ENCODE results near the gene MKRN2OS. TPM values are rescaled to one million over a fixed set of nuclear protein-coding genes. Genes with fewer than 3 reads are reported as not detected.

The MKRN2OS gene
- total RNA-seq, 1 experiment from 2014 or later = not detected

DNA sequence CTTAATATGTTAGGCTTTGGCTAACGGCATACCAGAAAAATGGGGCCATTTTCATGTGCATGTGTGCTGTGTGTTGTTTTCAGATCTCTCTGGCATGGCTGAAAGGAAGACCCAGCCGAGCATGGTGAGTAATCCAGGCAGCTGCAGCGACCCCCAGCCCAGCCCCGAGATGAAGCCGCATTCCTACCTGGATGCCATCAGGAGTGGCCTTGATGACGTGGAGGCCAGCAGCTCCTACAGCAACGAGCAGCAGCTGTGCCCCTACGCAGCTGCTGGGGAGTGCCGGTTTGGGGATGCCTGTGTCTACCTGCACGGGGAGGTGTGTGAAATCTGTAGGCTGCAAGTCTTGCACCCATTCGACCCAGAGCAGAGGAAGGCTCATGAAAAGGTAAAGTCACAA lies 26.7 kb upstream of the MKRN2OS start (continued):
- TF ChIP-seq, protein P1, sequence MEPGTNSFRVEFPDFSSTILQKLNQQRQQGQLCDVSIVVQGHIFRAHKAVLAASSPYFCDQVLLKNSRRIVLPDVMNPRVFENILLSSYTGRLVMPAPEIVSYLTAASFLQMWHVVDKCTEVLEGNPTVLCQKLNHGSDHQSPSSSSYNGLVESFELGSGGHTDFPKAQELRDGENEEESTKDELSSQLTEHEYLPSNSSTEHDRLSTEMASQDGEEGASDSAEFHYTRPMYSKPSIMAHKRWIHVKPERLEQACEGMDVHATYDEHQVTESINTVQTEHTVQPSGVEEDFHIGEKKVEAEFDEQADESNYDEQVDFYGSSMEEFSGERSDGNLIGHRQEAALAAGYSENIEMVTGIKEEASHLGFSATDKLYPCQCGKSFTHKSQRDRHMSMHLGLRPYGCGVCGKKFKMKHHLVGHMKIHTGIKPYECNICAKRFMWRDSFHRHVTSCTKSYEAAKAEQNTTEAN (CRISPR knock-in tag; IDR thresholded peaks at IDR 0.05) = no peak
- TF ChIP-seq ZNF396 (CRISPR knock-in tag; IDR thresholded peaks at IDR 0.05; ENCODE audit: borderline replicate concordance) (no peak), ZNF317 (CRISPR knock-in tag; IDR thresholded peaks at IDR 0.05; ENCODE audit: borderline replicate concordance, low read depth) (no peak), HMGXB4 (CRISPR knock-in tag; IDR thresholded peaks at IDR 0.05) (no peak), GTF2I (CRISPR knock-in tag; conservative IDR thresholded peaks at IDR 0.05) (no peak)

DNA sequence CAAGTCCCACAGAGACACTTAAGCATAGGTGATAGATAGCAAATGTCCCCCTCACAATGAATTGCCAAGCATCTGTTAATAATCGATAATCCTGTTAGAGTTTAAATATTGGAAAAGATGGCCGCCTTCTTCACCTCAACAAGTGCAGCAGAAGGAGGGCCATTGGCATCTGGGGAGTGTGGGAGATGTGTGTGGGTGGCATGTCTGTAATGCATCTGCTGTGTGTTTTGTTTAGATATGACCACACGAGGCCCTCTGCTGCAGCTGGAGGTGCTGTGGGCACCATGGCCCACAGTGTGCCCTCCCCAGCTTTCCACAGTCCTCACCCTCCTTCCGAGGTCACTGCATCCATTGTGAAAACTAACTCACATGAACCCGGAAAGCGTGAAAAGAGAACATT lies 24.5 kb upstream of the MKRN2OS start:
- ATAC-seq (no peak), DNase-seq (ENCODE audit: low spot score) (no peak)
- Mint-ChIP-seq H3K4me1 (peaks cover under 1% of the 10 kb centered on the region; the same call in 1 of the 2 replicates), H3K27ac (no peak overlapping the region), H3K4me3 (no peak overlapping the region), H3K9me3 (no peaks in the 10 kb centered on the region), H3K36me3 (peaks cover 47% of the 10 kb centered on the region), H3K27me3 (ENCODE audit: low read depth) (no peaks in the 10 kb centered on the region)
- POLR2A ChIA-PET = no interaction called here
- CTCF ChIA-PET = no interaction called here
- TF ChIP-seq, protein P2, sequence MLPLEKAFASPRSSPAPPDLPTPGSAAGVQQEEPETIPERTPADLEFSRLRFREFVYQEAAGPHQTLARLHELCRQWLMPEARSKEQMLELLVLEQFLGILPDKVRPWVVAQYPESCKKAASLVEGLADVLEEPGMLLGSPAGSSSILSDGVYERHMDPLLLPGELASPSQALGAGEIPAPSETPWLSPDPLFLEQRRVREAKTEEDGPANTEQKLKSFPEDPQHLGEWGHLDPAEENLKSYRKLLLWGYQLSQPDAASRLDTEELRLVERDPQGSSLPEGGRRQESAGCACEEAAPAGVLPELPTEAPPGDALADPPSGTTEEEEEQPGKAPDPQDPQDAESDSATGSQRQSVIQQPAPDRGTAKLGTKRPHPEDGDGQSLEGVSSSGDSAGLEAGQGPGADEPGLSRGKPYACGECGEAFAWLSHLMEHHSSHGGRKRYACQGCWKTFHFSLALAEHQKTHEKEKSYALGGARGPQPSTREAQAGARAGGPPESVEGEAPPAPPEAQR (CRISPR knock-in tag; IDR thresholded peaks at IDR 0.05) = no peak
- TF ChIP-seq SMAD3 (CRISPR knock-in tag; IDR thresholded peaks at IDR 0.05; ENCODE audit: borderline replicate concordance) (no peak), AR (CRISPR knock-in tag; IDR thresholded peaks at IDR 0.05) (no peak), ZBTB21 (CRISPR knock-in tag; IDR thresholded peaks at IDR 0.05; ENCODE audit: borderline replicate concordance) (no peak), MYBL2 (CRISPR knock-in tag; IDR thresholded peaks at IDR 0.05) (no peak), CTCF (IDR thresholded peaks at IDR 0.05) (no peak), EMX1 (CRISPR knock-in tag; IDR thresholded peaks at IDR 0.05) (no peak), CREM (CRISPR knock-in tag; IDR thresholded peaks at IDR 0.05) (no peak), ZNF512 (CRISPR knock-in tag; IDR thresholded peaks at IDR 0.05; ENCODE audit: borderline replicate concordance) (no peak), GTF2I (CRISPR knock-in tag; conservative IDR thresholded peaks at IDR 0.05) (no peak), ESRRA (CRISPR knock-in tag; IDR thresholded peaks at IDR 0.05; ENCODE audit: borderline replicate concordance) (no peak), RORB (CRISPR knock-in tag; IDR thresholded peaks at IDR 0.05) (no peak), FOXP1 (CRISPR knock-in tag; IDR thresholded peaks at IDR 0.05; ENCODE audit: borderline replicate concordance) (no peak), ZNF232 (CRISPR knock-in tag; IDR thresholded peaks at IDR 0.05) (no peak), PRRX2 (CRISPR knock-in tag; IDR thresholded peaks at IDR 0.05) (no peak)
- TF ChIP-seq, protein P3, sequence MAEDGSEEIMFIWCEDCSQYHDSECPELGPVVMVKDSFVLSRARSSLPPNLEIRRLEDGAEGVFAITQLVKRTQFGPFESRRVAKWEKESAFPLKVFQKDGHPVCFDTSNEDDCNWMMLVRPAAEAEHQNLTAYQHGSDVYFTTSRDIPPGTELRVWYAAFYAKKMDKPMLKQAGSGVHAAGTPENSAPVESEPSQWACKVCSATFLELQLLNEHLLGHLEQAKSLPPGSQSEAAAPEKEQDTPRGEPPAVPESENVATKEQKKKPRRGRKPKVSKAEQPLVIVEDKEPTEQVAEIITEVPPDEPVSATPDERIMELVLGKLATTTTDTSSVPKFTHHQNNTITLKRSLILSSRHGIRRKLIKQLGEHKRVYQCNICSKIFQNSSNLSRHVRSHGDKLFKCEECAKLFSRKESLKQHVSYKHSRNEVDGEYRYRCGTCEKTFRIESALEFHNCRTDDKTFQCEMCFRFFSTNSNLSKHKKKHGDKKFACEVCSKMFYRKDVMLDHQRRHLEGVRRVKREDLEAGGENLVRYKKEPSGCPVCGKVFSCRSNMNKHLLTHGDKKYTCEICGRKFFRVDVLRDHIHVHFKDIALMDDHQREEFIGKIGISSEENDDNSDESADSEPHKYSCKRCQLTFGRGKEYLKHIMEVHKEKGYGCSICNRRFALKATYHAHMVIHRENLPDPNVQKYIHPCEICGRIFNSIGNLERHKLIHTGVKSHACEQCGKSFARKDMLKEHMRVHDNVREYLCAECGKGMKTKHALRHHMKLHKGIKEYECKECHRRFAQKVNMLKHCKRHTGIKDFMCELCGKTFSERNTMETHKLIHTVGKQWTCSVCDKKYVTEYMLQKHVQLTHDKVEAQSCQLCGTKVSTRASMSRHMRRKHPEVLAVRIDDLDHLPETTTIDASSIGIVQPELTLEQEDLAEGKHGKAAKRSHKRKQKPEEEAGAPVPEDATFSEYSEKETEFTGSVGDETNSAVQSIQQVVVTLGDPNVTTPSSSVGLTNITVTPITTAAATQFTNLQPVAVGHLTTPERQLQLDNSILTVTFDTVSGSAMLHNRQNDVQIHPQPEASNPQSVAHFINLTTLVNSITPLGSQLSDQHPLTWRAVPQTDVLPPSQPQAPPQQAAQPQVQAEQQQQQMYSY (CRISPR knock-in tag; IDR thresholded peaks at IDR 0.05) = no peak

Data from WTC11 (cell line).